Karpas-422 (cell line): ENCODE measurements around the gene ASPM. TPM values are rescaled to one million over a fixed set of nuclear protein-coding genes. Genes with fewer than 3 reads are reported as not detected.

ENCODE experiments used
- DNase-seq: peaks from one replicate; pipeline ENCODE4 v3.0.0-alpha.2; 2015
- H2AFZ ChIP-seq: fragments of 200-600 bp; sonication (generic); 2 replicates; pipeline ENCODE4 v1.6.1; 2014; ENCODE audit warnings: antibody characterized with exemption, low read length, mixed read lengths
- H3K27ac ChIP-seq: fragments of 200-600 bp; sonication (generic); 2 replicates; pipeline ENCODE4 v1.5.1; 2014; ENCODE audit warnings: mild to moderate bottlenecking, low read length, moderate library complexity
- H3K27me3 ChIP-seq: fragments of 200-600 bp; sonication (generic); 2 replicates; pipeline ENCODE4 v1.6.1; 2014; ENCODE audit warnings: low read length, mixed read lengths
- H3K36me3 ChIP-seq: fragments of 200-600 bp; sonication (generic); 2 replicates; pipeline ENCODE4 v1.6.1; 2014; ENCODE audit warnings: low read length, mixed read lengths; ENCODE audit not compliant: insufficient read depth
- H3K4me1 ChIP-seq: fragments of 200-600 bp; sonication (generic); 2 replicates; pipeline ENCODE4 v1.6.1; 2014; ENCODE audit warnings: mild to moderate bottlenecking, low read length, mixed read lengths
- H3K4me2 ChIP-seq: fragments of 200-600 bp; sonication (generic); 2 replicates; pipeline ENCODE4 v1.6.1; 2014; ENCODE audit warnings: low read length, low read depth, mild to moderate bottlenecking; ENCODE audit not compliant: poor library complexity, severe bottlenecking
- H3K4me3 ChIP-seq: fragments of 200-600 bp; sonication (generic); 2 replicates; pipeline ENCODE4 v1.5.1; 2014; ENCODE audit warnings: mild to moderate bottlenecking, antibody characterized with exemption, low read length, mixed read lengths
- H3K79me2 ChIP-seq: fragments of 200-600 bp; sonication (generic); 2 replicates; pipeline ENCODE4 v1.6.1; 2014; ENCODE audit warnings: mild to moderate bottlenecking, low read length, mixed read lengths
- H3K9ac ChIP-seq: fragments of 200-600 bp; sonication (generic); 2 replicates; pipeline ENCODE4 v1.6.0; 2014; ENCODE audit warnings: low read length
- H3K9me2 ChIP-seq: fragments of 200-600 bp; sonication (generic), shearing (Covaris generic); replicated peaks from 2 replicates; pipeline ENCODE4 v1.6.0; 2014; ENCODE audit warnings: mild to moderate bottlenecking, low read length, moderate library complexity; ENCODE audit not compliant: insufficient read depth
- H3K9me3 ChIP-seq: fragments of 300-700, 200-600 bp; sonication (generic); 2 replicates; pipeline ENCODE4 v1.6.1; 2014; ENCODE audit warnings: low read length, mixed read lengths
- H4K20me1 ChIP-seq: fragments of 200-600 bp; sonication (generic); 2 replicates; pipeline ENCODE4 v1.6.1; 2014; ENCODE audit warnings: mild to moderate bottlenecking, antibody characterized with exemption, low read length, low read depth; ENCODE audit not compliant: insufficient read depth
- total RNA-seq: library from RNA; depleted of rRNA; stranded (reverse); fragments of >200 nt; shearing (Covaris generic); gene quantifications from 2 replicates; pipeline ENCODE4 v1.2.3, GENCODE V29; 2014; ENCODE audit warnings: low replicate concordance

ASPM gene
- total RNA-seq, 1 experiment from 2014 or later: 53.4 TPM

DNA sequence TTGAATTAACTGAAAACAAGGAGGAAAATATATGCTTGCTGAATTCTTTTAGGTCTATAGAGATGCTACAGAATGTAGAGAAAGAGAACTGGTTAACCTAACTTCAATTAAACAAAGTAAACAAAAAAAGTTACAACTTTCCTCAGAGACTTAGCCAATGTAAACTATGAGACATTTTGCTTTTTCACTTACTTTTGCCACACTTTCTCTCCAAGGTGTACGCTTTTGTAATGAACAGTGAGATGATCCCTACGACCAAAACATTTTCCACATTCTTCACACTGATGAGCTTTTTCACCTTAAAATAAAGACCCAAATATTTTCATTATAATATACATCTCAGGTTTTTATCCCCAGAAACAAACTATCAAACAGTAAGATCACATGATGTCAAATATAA is 28.3 kb upstream of the ASPM start:
- Histone ChIP-seq H3K9me3 (no peaks in the 10 kb centered on the region), H4K20me1 (no peaks in the 10 kb centered on the region), H3K9me2 (no peaks in the 10 kb centered on the region), H3K4me2 (no peak overlapping the region), H3K27me3 (no peaks in the 10 kb centered on the region), H3K4me3 (no peak overlapping the region), H3K9ac (no peak overlapping the region), H3K79me2 (peaks cover 3% of the 10 kb centered on the region; the same call in 1 of the 2 replicates), H2AFZ (no peak overlapping the region), H3K36me3 (peaks cover 51% of the 10 kb centered on the region), H3K4me1 (no peaks in the 10 kb centered on the region), H3K27ac (no peak overlapping the region)
- no peak for DNase-seq

DNA sequence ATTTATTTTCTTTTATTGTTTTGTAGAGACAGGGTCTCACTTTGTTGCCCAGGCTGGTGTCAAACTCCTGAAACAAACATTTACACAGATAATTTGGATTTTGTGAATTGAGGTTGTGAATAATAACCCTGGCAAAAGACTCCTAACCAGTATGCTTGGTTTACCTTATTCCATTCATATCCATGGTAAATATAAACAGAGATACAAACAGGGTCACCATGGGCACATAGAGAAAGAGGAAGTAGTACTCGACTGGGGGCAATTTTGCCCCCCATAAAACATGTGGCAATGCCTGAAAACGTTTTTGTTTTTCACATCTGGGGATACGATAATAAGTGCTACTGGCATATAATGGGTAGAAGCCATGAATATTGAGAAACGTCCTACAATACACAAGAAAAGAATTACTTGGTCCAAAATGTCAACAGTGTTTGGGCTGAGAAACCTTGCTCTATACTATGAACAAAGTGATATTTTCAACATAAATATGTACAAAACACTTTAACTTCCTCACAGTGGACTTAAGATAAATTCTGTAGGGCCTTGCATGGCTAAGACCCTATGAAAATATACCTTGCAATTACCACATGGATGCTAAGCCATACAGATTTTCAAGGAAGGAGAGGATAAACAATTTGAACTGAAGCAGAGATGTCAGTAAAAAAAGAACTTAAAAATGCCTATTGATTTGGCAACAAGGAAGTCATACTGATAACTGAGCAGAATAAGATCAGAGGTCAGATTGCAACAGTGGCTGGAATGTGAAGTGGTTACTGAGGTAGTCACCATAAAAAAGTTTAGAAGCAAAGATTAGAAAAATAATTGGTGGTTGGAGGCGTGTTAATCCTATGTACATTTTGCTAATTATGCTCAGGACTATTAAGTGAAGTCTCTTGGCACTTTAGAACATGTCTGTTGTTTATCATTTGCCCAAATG is 27.4 kb upstream of the ASPM start:
- Histone ChIP-seq H3K36me3 (peaks cover 57% of the 10 kb centered on the region), H3K27ac (no peak overlapping the region), H3K9ac (no peak overlapping the region), H3K9me3 (no peaks in the 10 kb centered on the region), H3K79me2 (peaks cover 3% of the 10 kb centered on the region; the same call in 1 of the 2 replicates), H3K4me3 (no peak overlapping the region), H3K9me2 (no peaks in the 10 kb centered on the region), H2AFZ (no peak overlapping the region), H3K27me3 (no peaks in the 10 kb centered on the region), H3K4me1 (no peaks in the 10 kb centered on the region), H3K4me2 (no peak overlapping the region), H4K20me1 (no peaks in the 10 kb centered on the region)
- DNase-seq: no peak

DNA sequence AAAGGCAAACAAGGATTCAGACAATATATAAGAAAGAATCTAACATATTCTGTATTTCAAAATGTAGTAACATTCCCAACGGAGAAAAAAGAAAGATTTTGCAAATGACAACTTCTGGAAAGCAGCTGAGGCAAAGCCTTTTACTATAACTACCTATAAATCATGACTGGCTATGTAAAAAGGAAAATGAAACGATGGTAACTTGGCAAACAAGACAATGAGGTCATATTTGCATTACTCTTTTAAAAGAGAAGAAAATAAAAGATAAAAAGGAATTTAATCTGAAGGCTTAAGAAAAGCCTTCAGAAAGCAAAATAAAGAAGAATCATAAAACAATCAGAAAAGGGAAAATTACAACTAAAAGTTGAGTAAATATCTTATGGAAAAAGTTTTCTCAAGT is 25.1 kb upstream of the ASPM start:
- Histone ChIP-seq H3K9me2 (no peaks in the 10 kb centered on the region), H3K4me3 (no peak overlapping the region), H3K4me2 (no peak overlapping the region), H3K36me3 (peaks cover 60% of the 10 kb centered on the region), H3K9ac (no peak overlapping the region), H3K9me3 (no peaks in the 10 kb centered on the region), H4K20me1 (no peaks in the 10 kb centered on the region), H3K27ac (no peak overlapping the region), H3K27me3 (no peaks in the 10 kb centered on the region), H3K79me2 (peaks cover 7% of the 10 kb centered on the region; the same call in 1 of the 2 replicates), H2AFZ (no peak overlapping the region), H3K4me1 (no peaks in the 10 kb centered on the region)
- DNase-seq: no peak

DNA sequence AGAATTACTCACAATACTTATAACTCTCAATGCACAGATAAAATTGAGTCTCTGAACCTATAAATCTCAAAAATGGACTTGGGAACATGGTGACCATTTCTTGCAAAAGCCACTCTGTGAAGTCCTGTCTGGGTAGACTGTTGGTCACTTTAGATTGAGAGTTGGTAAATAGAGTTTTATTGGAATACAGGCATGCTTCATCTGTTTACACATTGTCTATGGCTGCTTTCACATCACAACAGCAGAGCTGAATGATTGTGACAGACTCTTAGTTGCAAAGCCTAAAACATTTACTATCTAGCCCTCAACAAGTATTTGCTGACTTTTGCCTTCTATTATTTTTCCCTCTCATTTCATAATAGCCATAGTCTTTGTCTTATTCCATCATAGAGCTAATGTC is 24.1 kb upstream of the ASPM start:
- H3K9me2 ChIP-seq: no peaks in the 10 kb centered on the region
- peaks cover 7% of the 10 kb centered on the region; the same call in 1 of the 2 replicates for H3K79me2 ChIP-seq
- H3K4me2 ChIP-seq: no peak overlapping the region
- no peaks in the 10 kb centered on the region for H3K9me3 ChIP-seq
- no peaks in the 10 kb centered on the region for H3K27me3 ChIP-seq
- peaks cover 53% of the 10 kb centered on the region for H3K36me3 ChIP-seq
- no peak overlapping the region for H3K4me3 ChIP-seq
- no peak overlapping the region for H2AFZ ChIP-seq
- H3K4me1 ChIP-seq: no peaks in the 10 kb centered on the region
- DNase-seq: no peak
- H3K27ac ChIP-seq: no peak overlapping the region
- H3K9ac ChIP-seq: no peak overlapping the region
- H4K20me1 ChIP-seq: no peaks in the 10 kb centered on the region

DNA sequence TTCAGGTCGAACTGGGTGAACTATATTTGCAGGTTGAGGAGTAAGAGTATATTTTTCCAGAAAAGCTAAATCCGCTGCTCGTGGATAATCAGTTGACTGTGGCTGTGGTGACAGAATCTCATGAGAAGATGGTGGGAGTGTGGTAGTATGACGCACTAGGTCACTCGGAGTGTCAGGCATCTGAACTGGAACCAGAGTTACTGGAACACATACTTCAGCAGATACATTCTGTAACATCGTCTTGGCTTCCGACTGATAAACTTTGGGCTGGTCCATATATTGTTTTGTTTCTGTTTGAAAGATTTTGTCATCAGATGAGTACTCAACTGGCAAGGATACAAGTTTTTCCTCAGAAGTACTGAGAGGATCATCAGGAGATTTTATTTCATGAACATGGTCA is 13.0 kb upstream of the ASPM start:
- Histone ChIP-seq H3K4me3 (no peak overlapping the region), H2AFZ (no peak overlapping the region), H3K4me2 (no peak overlapping the region), H3K9ac (no peak overlapping the region), H3K27ac (no peak overlapping the region), H3K9me3 (no peaks in the 10 kb centered on the region), H3K27me3 (no peaks in the 10 kb centered on the region), H3K79me2 (peaks cover 7% of the 10 kb centered on the region; the same call in 1 of the 2 replicates), H3K4me1 (no peaks in the 10 kb centered on the region), H3K36me3 (peaks cover 19% of the 10 kb centered on the region; the same call in 1 of the 2 replicates), H4K20me1 (no peaks in the 10 kb centered on the region), H3K9me2 (no peaks in the 10 kb centered on the region)
- DNase-seq: no peak

DNA sequence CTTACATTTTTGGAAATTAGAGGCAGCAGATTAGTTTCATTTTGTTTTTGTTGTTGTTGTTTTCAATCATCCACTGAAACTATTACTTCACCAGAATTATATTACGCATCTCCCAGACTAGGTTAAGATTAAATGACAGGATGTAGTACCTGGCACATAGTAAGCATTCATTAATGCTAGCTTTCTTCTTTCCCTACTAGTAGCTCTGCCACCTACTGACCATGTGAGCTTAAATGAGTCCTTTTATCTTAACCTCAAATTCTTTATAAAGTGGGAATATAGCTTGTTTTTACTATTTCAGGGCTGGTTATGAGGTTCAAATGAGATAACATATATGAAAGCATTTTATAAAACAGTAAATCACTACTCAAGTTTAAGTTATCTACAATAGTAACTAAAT is 10.2 kb upstream of the ASPM start:
- H3K4me2 ChIP-seq: no peak overlapping the region
- H3K27me3 ChIP-seq: no peaks in the 10 kb centered on the region

DNA sequence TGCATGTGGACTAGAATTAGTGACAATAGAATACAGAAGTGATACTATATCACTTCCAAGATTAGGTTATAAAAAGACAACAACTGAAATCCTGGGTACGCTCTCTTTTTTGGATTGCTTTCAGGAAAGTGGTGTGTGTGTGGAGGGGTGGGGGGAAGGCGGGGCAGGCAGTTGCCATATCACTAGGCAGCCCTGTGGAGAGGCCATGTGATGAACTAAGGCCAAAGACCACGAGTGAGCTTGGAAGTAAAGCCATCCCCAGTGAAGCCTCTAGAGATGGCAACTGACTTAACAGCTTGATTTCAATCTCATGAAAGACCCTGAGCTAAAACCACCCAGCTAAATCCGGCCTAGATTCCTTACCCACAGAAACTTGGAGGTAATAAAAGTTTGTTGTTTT is 6.2 kb upstream of the ASPM start:
- Histone ChIP-seq H3K36me3 (no peaks in the 10 kb centered on the region), H4K20me1 (no peaks in the 10 kb centered on the region), H3K9me3 (no peaks in the 10 kb centered on the region), H3K27ac (no peak overlapping the region), H3K9ac (no peak overlapping the region), H3K27me3 (no peaks in the 10 kb centered on the region), H3K4me2 (no peak overlapping the region), H2AFZ (no peak overlapping the region), H3K4me3 (no peak overlapping the region), H3K79me2 (peaks cover 5% of the 10 kb centered on the region; the same call in 1 of the 2 replicates), H3K4me1 (peaks cover 8% of the 10 kb centered on the region), H3K9me2 (no peaks in the 10 kb centered on the region)
- DNase-seq: no peak

More for the DNA sequence above, 10.2 kb upstream of the ASPM start:
- no peak overlapping the region for H3K9ac ChIP-seq
- no peak overlapping the region for H3K27ac ChIP-seq
- H2AFZ ChIP-seq: no peak overlapping the region
- no peak for DNase-seq
- H3K9me3 ChIP-seq: no peaks in the 10 kb centered on the region
- peaks cover 16% of the 10 kb centered on the region; the same call in 1 of the 2 replicates for H3K36me3 ChIP-seq
- H3K4me1 ChIP-seq: no peaks in the 10 kb centered on the region
- H3K79me2 ChIP-seq: peaks cover 5% of the 10 kb centered on the region; the same call in 1 of the 2 replicates
- H3K4me3 ChIP-seq: no peak overlapping the region
- no peaks in the 10 kb centered on the region for H4K20me1 ChIP-seq
- H3K9me2 ChIP-seq: no peaks in the 10 kb centered on the region

DNA sequence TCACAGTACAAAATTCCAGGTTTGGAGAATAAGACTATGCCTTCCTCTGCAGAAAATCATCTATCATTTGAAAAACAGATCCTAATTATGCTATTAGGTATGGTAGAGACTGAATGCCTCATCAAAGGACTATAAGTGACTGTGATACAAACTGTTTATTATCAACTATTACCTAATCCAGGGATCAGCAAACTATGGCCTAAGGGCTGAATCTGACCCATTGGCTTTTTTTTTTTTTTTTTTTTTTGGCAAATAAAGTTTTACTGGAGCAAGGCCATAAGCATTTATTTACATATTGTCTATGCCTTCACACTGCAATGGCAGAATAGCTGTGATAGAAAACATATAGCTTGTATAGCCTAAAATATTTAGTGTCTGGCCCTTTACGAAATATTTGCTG is 4.7 kb upstream of the ASPM start:
- no peak for DNase-seq
- H3K4me3 ChIP-seq: no peak overlapping the region
- no peaks in the 10 kb centered on the region for H3K27me3 ChIP-seq
- no peak overlapping the region for H3K27ac ChIP-seq
- H3K9me2 ChIP-seq: no peaks in the 10 kb centered on the region
- no peaks in the 10 kb centered on the region for H3K9me3 ChIP-seq
- no peak overlapping the region for H3K4me2 ChIP-seq
- H3K79me2 ChIP-seq: peaks cover 2% of the 10 kb centered on the region
- H4K20me1 ChIP-seq: no peaks in the 10 kb centered on the region
- H3K9ac ChIP-seq: no peak overlapping the region
- H3K36me3 ChIP-seq: no peaks in the 10 kb centered on the region
- H3K4me1 ChIP-seq: peaks cover 8% of the 10 kb centered on the region
- H2AFZ ChIP-seq: no peak overlapping the region
